H1 (cell line): ENCODE measurements around the gene BSND. TPM values are rescaled to one million over a fixed set of nuclear protein-coding genes. Genes with fewer than 3 reads are reported as not detected.

Experiments
- CTCF ChIA-PET: fragments of 300-600 bp; sonication (Branson Sonifier 250); formaldehyde crosslinking; loops from one replicate; lab custom pipeline; 2021; ENCODE audit not compliant: partially characterized antibody; lab: Charles Lee
- POLR2A ChIA-PET: fragments of 300-600 bp; sonication (Branson Sonifier 250); formaldehyde crosslinking; loops from one replicate; lab custom pipeline; 2021; ENCODE audit warnings: inconsistent platforms; ENCODE audit not compliant: partially characterized antibody; lab: Charles Lee
- DNase-seq, 2 experiments: peaks; one replicate each; pipeline versions ENCODE4 v3.0.0 to v3.0.0-alpha.2; 2010 to 2022; ENCODE audit warnings: low spot score in 2 of 2, low read depth in 1 of 2, mixed read lengths in 1 of 2
- FAIRE-seq: peaks from 2 replicates; lab custom pipeline; 2011; peaks lifted over from hg19 to GRCh38; lab: Jason Lieb, UNC
- H2AFZ ChIP-seq: 2 replicates; pipeline ENCODE4 v1.8.1; 2012; ENCODE audit warnings: low read length, inconsistent platforms
- H2AK5ac ChIP-seq: 2 replicates; pipeline ENCODE4 v1.6.1; 2013; ENCODE audit warnings: low read depth, low read length
- H2BK120ac ChIP-seq: replicated peaks from 2 replicates; pipeline ENCODE3; 2013; ENCODE audit warnings: low read depth, low read length, inconsistent platforms
- H2BK12ac ChIP-seq: 2 replicates; pipeline ENCODE4 v1.6.1; 2013; ENCODE audit warnings: low read depth, low read length
- H2BK15ac ChIP-seq: 2 replicates; pipeline ENCODE4 v1.6.1; 2013; ENCODE audit warnings: low read length
- H2BK20ac ChIP-seq: 2 replicates; pipeline ENCODE4 v1.6.1; 2013; ENCODE audit warnings: low read length
- H2BK5ac ChIP-seq: 2 replicates; pipeline ENCODE4 v1.6.1; 2013; ENCODE audit warnings: low read depth, low read length
- H3K14ac ChIP-seq: 2 replicates; pipeline ENCODE4 v1.6.1; 2013; ENCODE audit warnings: inconsistent platforms; ENCODE audit not compliant: insufficient read length
- H3K18ac ChIP-seq: 2 replicates; pipeline ENCODE4 v1.6.1; 2013; ENCODE audit warnings: low read length; ENCODE audit errors: extremely low read depth
- H3K23ac ChIP-seq: 2 replicates; pipeline ENCODE4 v1.6.1; 2013; ENCODE audit warnings: inconsistent platforms; ENCODE audit not compliant: insufficient read length
- H3K23me2 ChIP-seq: 2 replicates; pipeline ENCODE4 v1.6.1; 2013; ENCODE audit warnings: low read depth, low read length
- H3K27ac ChIP-seq: 2 replicates; pipeline ENCODE4 v1.6.1; 2011; ENCODE audit warnings: low read depth, low read length, inconsistent platforms
- H3K27me3 ChIP-seq, 4 experiments: replicated peaks in 1 of 4; 1 replicate in 1 of 4; 2 replicates in 3 of 4; pipeline versions ENCODE4 v1.6.1 to v1.8.1; 2011 to 2013; ENCODE audit warnings: low read length in 3 of 4, mild to moderate bottlenecking in 3 of 4, inconsistent platforms in 2 of 4, mixed read lengths in 2 of 4, moderate library complexity in 1 of 4; ENCODE audit not compliant: control insufficient read depth in 3 of 4, insufficient read depth in 3 of 4; ENCODE audit errors: extremely low read depth in 1 of 4
- H3K36me3 ChIP-seq, 4 experiments: 2 replicates each; pipeline versions ENCODE4 v1.6.1 to v1.8.1; 2011 to 2013; ENCODE audit warnings: mild to moderate bottlenecking in 4 of 4, low read length in 3 of 4, moderate library complexity in 2 of 4, control low read depth in 1 of 4, inconsistent platforms in 1 of 4; ENCODE audit not compliant: insufficient read depth in 4 of 4, control insufficient read depth in 2 of 4
- H3K4ac ChIP-seq: replicated peaks from 2 replicates; pipeline ENCODE3; 2013; ENCODE audit warnings: low read length, low read depth, mixed read lengths, inconsistent platforms; ENCODE audit not compliant: insufficient read length
- H3K4me1 ChIP-seq, 4 experiments: replicated peaks in 1 of 4; 1 replicate in 1 of 4; 2 replicates in 3 of 4; pipeline versions ENCODE4 v1.6.1 to v1.8.1; 2011 to 2013; ENCODE audit warnings: low read length in 3 of 4, inconsistent platforms in 2 of 4, mixed read lengths in 1 of 4; ENCODE audit not compliant: insufficient read depth in 4 of 4, control insufficient read depth in 3 of 4
- H3K4me2 ChIP-seq, 2 experiments: 2 replicates each; pipeline versions ENCODE4 v1.6.1 to v1.8.1; 2011 to 2013; ENCODE audit warnings: low read depth in 2 of 2, low read length in 2 of 2, control low read depth in 1 of 2, inconsistent platforms in 1 of 2, mild to moderate bottlenecking in 1 of 2; ENCODE audit not compliant: insufficient read depth in 1 of 2
- H3K4me3 ChIP-seq, 4 experiments: fragments of 200-600, 300-600 bp in 1 of 4; sonication (generic), shearing (Covaris generic), sonication (Bioruptor Twin) in 1 of 4; 2 replicates each; pipeline versions ENCODE4 v1.5.1 to v1.8.1; 2011 to 2016; ENCODE audit warnings: low read length in 4 of 4, low read depth in 3 of 4, control low read depth in 2 of 4, inconsistent platforms in 2 of 4, mild to moderate bottlenecking in 2 of 4, mixed read lengths in 1 of 4, moderate library complexity in 1 of 4; ENCODE audit not compliant: insufficient read depth in 2 of 4; ENCODE audit errors: extremely low read depth in 1 of 4
- H3K56ac ChIP-seq: replicated peaks from 2 replicates; pipeline ENCODE3; 2013; ENCODE audit warnings: low read depth, mild to moderate bottlenecking, mixed read lengths, low read length, inconsistent platforms; ENCODE audit not compliant: insufficient read length
- H3K79me1 ChIP-seq: 2 replicates; pipeline ENCODE4 v1.6.1; 2013; ENCODE audit warnings: low read depth, low read length, control low read depth
- H3K79me2 ChIP-seq, 2 experiments: 2 replicates each; pipeline versions ENCODE4 v1.6.1 to v1.8.1; 2012 to 2013; ENCODE audit warnings: low read length in 2 of 2, mild to moderate bottlenecking in 2 of 2, inconsistent platforms in 1 of 2; ENCODE audit not compliant: insufficient read depth in 2 of 2, control insufficient read depth in 1 of 2
- H3K9ac ChIP-seq, 4 experiments: replicated peaks in 1 of 4; 1 replicate in 1 of 4; 2 replicates in 3 of 4; pipeline versions ENCODE4 v1.6.1 to v1.8.1; 2011 to 2013; ENCODE audit warnings: low read depth in 3 of 4, low read length in 3 of 4, control low read depth in 2 of 4, mild to moderate bottlenecking in 2 of 4, moderate library complexity in 2 of 4, inconsistent platforms in 1 of 4; ENCODE audit errors: extremely low read depth in 1 of 4
- H3K9me3 ChIP-seq, 2 experiments: 2 replicates each; pipeline versions ENCODE4 v1.6.1 to v1.8.1; 2012 to 2013; ENCODE audit warnings: mild to moderate bottlenecking in 2 of 2, moderate library complexity in 2 of 2, control low read depth in 1 of 2, inconsistent platforms in 1 of 2, low read depth in 1 of 2, low read length in 1 of 2, mixed read lengths in 1 of 2; ENCODE audit not compliant: insufficient read depth in 2 of 2
- H4K20me1 ChIP-seq, 2 experiments: replicated peaks in 1 of 2; 2 replicates each; pipeline versions ENCODE3 to v1.8.1; 2011 to 2013; ENCODE audit warnings: inconsistent platforms in 2 of 2, low read length in 2 of 2, mild to moderate bottlenecking in 1 of 2; ENCODE audit not compliant: insufficient read depth in 2 of 2, control insufficient read depth in 1 of 2
- H4K5ac ChIP-seq: 2 replicates; pipeline ENCODE4 v1.6.1; 2013; ENCODE audit warnings: low read length, low read depth, mixed read lengths, inconsistent platforms; ENCODE audit not compliant: insufficient read length
- H4K8ac ChIP-seq: 2 replicates; pipeline ENCODE4 v1.8.0; 2013; ENCODE audit warnings: mild to moderate bottlenecking, moderate library complexity, low read length, inconsistent platforms; ENCODE audit not compliant: insufficient read depth; ENCODE audit errors: extremely low read depth
- H4K91ac ChIP-seq: replicated peaks from 2 replicates; pipeline ENCODE3; 2013; ENCODE audit warnings: low read length, mixed read lengths, inconsistent platforms; ENCODE audit not compliant: insufficient read length
- BRCA1 ChIP-seq: IDR thresholded peaks from 2 replicates; pipeline ENCODE4 v1.6.1; 2012; ENCODE audit warnings: low read depth, low read length, improper control_type of control experiment
- CBX5 ChIP-seq: fragments of 300-800, 300-1000 bp; sonication (generic); IDR thresholded peaks from 2 replicates; pipeline ENCODE4 v1.7.1; 2016; ENCODE audit warnings: antibody characterized with exemption, low read length, low read depth
- KDM4A ChIP-seq: IDR thresholded peaks from one replicate; pipeline ENCODE4 v1.7.1; 2012; ENCODE audit warnings: low read depth, mild to moderate bottlenecking, moderate library complexity, low read length, inconsistent platforms; ENCODE audit not compliant: severe bottlenecking
- NRF1 ChIP-seq: IDR thresholded peaks from 2 replicates; pipeline ENCODE4 v1.6.1; 2011; ENCODE audit warnings: mild to moderate bottlenecking, low read depth, low read length, improper control_type of control experiment
- POLR2A ChIP-seq, 2 experiments: IDR thresholded peaks; 1 replicate in 1 of 2; 2 replicates in 1 of 2; pipeline ENCODE4 v1.6.1; 2011; ENCODE audit warnings: low read depth in 2 of 2, low read length in 2 of 2, mild to moderate bottlenecking in 2 of 2; ENCODE audit errors: control extremely low read depth in 1 of 2
- RBBP5 ChIP-seq: IDR thresholded peaks from 2 replicates; pipeline ENCODE4 v1.7.1; 2012; ENCODE audit warnings: low read depth, mild to moderate bottlenecking, inconsistent platforms, low read length, moderate library complexity, borderline replicate concordance
- SAP30 ChIP-seq: fragments of 300-600 bp; sonication (generic); IDR thresholded peaks from 2 replicates; pipeline ENCODE4 v1.7.1; 2012; ENCODE audit warnings: low read length, moderate library complexity, mild to moderate bottlenecking, inconsistent platforms; ENCODE audit not compliant: insufficient read depth, insufficient replicate concordance
- SIX5 ChIP-seq: IDR thresholded peaks from 2 replicates; pipeline ENCODE4 v1.6.1; 2011; ENCODE audit warnings: mild to moderate bottlenecking, low read depth, low read length
- SP1 ChIP-seq: IDR thresholded peaks from 2 replicates; pipeline ENCODE4 v1.6.1; 2011; ENCODE audit warnings: low read depth, low read length
- TAF1 ChIP-seq: IDR thresholded peaks from 2 replicates; pipeline ENCODE4 v1.6.1; 2011; ENCODE audit warnings: mild to moderate bottlenecking, low read depth, low read length
- WGBS, 2 experiments: shearing (Covaris generic) in 1 of 2; methylation state at CpG; one replicate each; pipeline versions ENCODE4 v1.1.6 to v1.1.7; 2013 to 2015; ENCODE audit warnings: low lambda C conversion rate in 2 of 2, mixed read lengths in 2 of 2, inconsistent platforms in 1 of 2, low coverage in 1 of 2, missing lambda C conversion rate in 1 of 2; ENCODE audit not compliant: insufficient replicate concordance in 2 of 2, insufficient coverage in 1 of 2, insufficient read length in 1 of 2; ENCODE audit errors: extremely low coverage in 1 of 2, missing lambda C conversion rate in 1 of 2; 5-methylcytosine and 5-hydroxymethylcytosine counted together
- polyA plus RNA-seq, 7 experiments: library from polyadenylated mRNA; depleted of rRNA in 3 of 7; stranded (reverse) in 5 of 7; unstranded in 2 of 7; fragments of >200 nt in 5 of 7; fragments of 200-250 nt in 2 of 7; gene quantifications; 1 replicate in 5 of 7; 2 replicates in 1 of 7; 4 replicates in 1 of 7; pipeline versions ENCODE4 v1.2.1 to v1.2.3, GENCODE V29; 2011 to 2013; ENCODE audit warnings: missing spikeins in 2 of 7, mixed read lengths in 2 of 7
- total RNA-seq: library from RNA; stranded (reverse); fragmentation: NEBNext Ultra II Directional; extraction: Animal tissue kit (Norgen Biotek cat#: 25700); gene quantifications from 2 replicates; pipeline ENCODE4 v1.2.1, GENCODE V29; 2021
- TF ChIP-seq, protein P1 (sequence below): IDR thresholded peaks from 2 replicates; pipeline ENCODE4 v1.6.1; 2012; ENCODE audit warnings: low read length, inconsistent platforms

The BSND gene
- total and polyA plus RNA-seq, 2 of the 8 experiments (the other 6 are each of a cell fraction or from before 2014, with no cell fraction given), result 0.43 to 0.68 TPM

DNA sequence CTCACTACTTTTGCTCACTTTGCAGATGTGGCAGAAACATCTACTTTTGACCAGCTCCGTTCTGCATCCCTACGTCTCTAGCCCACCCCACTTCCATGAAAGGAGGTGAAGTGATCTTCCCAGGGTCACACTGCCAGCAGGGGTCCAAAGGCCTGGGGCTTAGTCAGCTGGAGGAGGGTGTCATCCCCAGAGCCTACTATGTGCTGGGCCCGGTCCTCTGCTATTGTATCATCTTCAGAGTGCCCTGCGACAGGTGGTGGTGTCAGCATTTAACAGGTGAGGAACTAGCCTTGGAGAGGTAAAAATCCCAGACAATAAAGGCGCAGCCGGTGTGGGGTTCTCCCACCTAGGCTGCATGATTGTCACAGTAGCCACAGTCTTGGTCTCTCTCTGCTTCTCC lies 5.6 kb upstream of the BSND start:
- Histone ChIP-seq H3K18ac (no peak overlapping the region; the same call in 1 of the 2 replicates), H2BK120ac (no peak overlapping the region), H3K56ac (no peak overlapping the region), H2BK5ac (0 out of 2 replicates have a peak overlapping the region, but pooled peaks have one; percentile 1), H2AFZ (no peak overlapping the region), H3K23ac (no peak overlapping the region), H3K4me1 (peaks cover 16 to 31% (median 24%) of the 10 kb centered on the region in 4 experiments), H3K9ac (no peak overlapping the region), H4K8ac (no peak overlapping the region), H3K27me3 (peaks cover 0 to 19% (median 14%) of the 10 kb centered on the region in 4 experiments; a peak in 6 of 7 replicates), H2BK12ac (peak overlapping the region; percentile 92; the same call in 1 of the 2 replicates), H3K4me3 (no peak overlapping the region), H2BK20ac (0 out of 2 replicates have a peak overlapping the region, but pooled peaks have one; percentile 15), H3K79me1 (no peaks in the 10 kb centered on the region), H3K36me3 (no peaks in the 10 kb centered on the region), H3K4me2 (no peak overlapping the region), H3K27ac (no peak overlapping the region), H3K79me2 (no peaks in the 10 kb centered on the region), H4K5ac (no peak overlapping the region), H3K4ac (no peak overlapping the region), H3K14ac (no peak overlapping the region), H4K91ac (no peak overlapping the region), H2BK15ac (0 out of 2 replicates have a peak overlapping the region, but pooled peaks have one; percentile 9), H2AK5ac (no peak overlapping the region), H4K20me1 (no peaks in the 10 kb centered on the region), H3K23me2 (peaks cover 4% of the 10 kb centered on the region; the same call in 1 of the 2 replicates), H3K9me3 (no peaks in the 10 kb centered on the region)
- DNase-seq (no peak), FAIRE-seq (no peak)
- CTCF ChIA-PET, result interaction anchor here (1.0 to 18.4 kb wide), 9 partner anchors 10 to 179 kb away, joined by 3 to 436 read pairs (median 4); no protein-coding TSS in a partner anchor
- 80% methylated on average over 6 of the region's 6 CpGs; no CpG with 5 or more reads in 1 of the 2 experiments for whole genome bisulfite sequencing, 2 experiments
- POLR2A ChIA-PET, result interaction anchor here (0.7 to 1.8 kb wide), 3 partner anchors 10 to 47 kb away, joined by 3 to 4 read pairs (median 4); no protein-coding TSS in a partner anchor
- no peak for TF ChIP-seq SP1
- no peak for TF ChIP-seq TAF1
- no peak for TF ChIP-seq SIX5
- TF ChIP-seq KDM4A, result no peak
- no peak for TF ChIP-seq BRCA1
- TF ChIP-seq, protein P1, sequence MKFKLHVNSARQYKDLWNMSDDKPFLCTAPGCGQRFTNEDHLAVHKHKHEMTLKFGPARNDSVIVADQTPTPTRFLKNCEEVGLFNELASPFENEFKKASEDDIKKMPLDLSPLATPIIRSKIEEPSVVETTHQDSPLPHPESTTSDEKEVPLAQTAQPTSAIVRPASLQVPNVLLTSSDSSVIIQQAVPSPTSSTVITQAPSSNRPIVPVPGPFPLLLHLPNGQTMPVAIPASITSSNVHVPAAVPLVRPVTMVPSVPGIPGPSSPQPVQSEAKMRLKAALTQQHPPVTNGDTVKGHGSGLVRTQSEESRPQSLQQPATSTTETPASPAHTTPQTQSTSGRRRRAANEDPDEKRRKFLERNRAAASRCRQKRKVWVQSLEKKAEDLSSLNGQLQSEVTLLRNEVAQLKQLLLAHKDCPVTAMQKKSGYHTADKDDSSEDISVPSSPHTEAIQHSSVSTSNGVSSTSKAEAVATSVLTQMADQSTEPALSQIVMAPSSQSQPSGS, result no peak
- no peak for TF ChIP-seq SAP30
- no peak for TF ChIP-seq CBX5
- TF ChIP-seq RBBP5, result no peak
- no peak for TF ChIP-seq NRF1
- TF ChIP-seq POLR2A (IDR thresholded peaks at IDR 0.05; ENCODE audit: control extremely low read depth in 1 of 2, low read depth in 2 of 2, low read length in 2 of 2), result no peak
